Sigmoid colon (tissue), 4 donors: ENCODE results near the gene IMPA2.

Experiments used
- EP300 ChIP-seq, 4 donors: sonication (generic); formaldehyde crosslinking; IDR thresholded peaks; one replicate each; pipeline ENCODE4 v1.6.1; 2017; ENCODE audit warnings: antibody characterized with exemption in 4 of 4
- TF ChIP-seq, protein P1 (sequence below), 4 experiments: fragments of 450-650 bp in 3 of 4; fragments of 200-600 bp in 1 of 4; IDR thresholded peaks; one replicate each; pipeline ENCODE4 v1.5.1; 2016 to 2019; ENCODE audit warnings: antibody characterized with exemption in 4 of 4, mild to moderate bottlenecking in 3 of 4, moderate library complexity in 2 of 4

DNA sequence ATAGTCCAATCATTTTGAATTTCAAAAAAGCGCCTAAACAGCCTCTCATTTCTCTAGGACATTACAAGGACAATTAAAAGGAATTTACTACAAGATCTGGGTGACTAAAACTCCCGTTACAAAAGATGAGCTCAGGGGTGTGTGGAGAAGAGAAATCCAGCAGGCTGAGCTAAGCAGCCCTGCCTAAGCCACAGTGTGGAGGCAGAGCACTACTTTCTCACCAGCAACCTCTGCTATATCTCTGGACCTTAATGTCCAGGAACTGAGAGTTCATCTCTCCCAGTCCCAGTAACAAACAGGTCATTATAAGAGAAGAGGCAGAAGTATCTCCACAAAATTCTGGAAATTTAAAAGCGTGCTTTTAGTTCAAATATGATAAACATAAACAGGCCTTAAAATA, 93.4 kb downstream of the IMPA2 start:
- TF ChIP-seq, protein P1, sequence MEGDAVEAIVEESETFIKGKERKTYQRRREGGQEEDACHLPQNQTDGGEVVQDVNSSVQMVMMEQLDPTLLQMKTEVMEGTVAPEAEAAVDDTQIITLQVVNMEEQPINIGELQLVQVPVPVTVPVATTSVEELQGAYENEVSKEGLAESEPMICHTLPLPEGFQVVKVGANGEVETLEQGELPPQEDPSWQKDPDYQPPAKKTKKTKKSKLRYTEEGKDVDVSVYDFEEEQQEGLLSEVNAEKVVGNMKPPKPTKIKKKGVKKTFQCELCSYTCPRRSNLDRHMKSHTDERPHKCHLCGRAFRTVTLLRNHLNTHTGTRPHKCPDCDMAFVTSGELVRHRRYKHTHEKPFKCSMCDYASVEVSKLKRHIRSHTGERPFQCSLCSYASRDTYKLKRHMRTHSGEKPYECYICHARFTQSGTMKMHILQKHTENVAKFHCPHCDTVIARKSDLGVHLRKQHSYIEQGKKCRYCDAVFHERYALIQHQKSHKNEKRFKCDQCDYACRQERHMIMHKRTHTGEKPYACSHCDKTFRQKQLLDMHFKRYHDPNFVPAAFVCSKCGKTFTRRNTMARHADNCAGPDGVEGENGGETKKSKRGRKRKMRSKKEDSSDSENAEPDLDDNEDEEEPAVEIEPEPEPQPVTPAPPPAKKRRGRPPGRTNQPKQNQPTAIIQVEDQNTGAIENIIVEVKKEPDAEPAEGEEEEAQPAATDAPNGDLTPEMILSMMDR (IDR thresholded peaks at IDR 0.05): no peak
- TF ChIP-seq EP300 (IDR thresholded peaks at IDR 0.05): no peak
